Tibial nerve (tissue), 4 donors: ENCODE data around the gene SLC48A1.

Experiments
- EP300 ChIP-seq, 2 donors: sonication (generic); formaldehyde crosslinking; IDR thresholded peaks; one replicate each; pipeline ENCODE4 v1.6.1; 2017; ENCODE audit warnings: antibody characterized with exemption in 2 of 2, mild to moderate bottlenecking in 1 of 2
- TF ChIP-seq, protein P1 (sequence below), 5 experiments: fragments of 200-600 bp in 3 of 5; fragments of 450-650 bp in 2 of 5; sonication (generic) in 3 of 5; IDR thresholded peaks; one replicate each; pipeline ENCODE4 v1.5.1; 2016 to 2019; ENCODE audit warnings: antibody characterized with exemption in 5 of 5, mild to moderate bottlenecking in 3 of 5, moderate library complexity in 2 of 5

- no peak for TF ChIP-seq EP300 (IDR thresholded peaks at IDR 0.05)
- TF ChIP-seq, protein P1, sequence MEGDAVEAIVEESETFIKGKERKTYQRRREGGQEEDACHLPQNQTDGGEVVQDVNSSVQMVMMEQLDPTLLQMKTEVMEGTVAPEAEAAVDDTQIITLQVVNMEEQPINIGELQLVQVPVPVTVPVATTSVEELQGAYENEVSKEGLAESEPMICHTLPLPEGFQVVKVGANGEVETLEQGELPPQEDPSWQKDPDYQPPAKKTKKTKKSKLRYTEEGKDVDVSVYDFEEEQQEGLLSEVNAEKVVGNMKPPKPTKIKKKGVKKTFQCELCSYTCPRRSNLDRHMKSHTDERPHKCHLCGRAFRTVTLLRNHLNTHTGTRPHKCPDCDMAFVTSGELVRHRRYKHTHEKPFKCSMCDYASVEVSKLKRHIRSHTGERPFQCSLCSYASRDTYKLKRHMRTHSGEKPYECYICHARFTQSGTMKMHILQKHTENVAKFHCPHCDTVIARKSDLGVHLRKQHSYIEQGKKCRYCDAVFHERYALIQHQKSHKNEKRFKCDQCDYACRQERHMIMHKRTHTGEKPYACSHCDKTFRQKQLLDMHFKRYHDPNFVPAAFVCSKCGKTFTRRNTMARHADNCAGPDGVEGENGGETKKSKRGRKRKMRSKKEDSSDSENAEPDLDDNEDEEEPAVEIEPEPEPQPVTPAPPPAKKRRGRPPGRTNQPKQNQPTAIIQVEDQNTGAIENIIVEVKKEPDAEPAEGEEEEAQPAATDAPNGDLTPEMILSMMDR (IDR thresholded peaks at IDR 0.05), result no peak
These were observed 18.9 kb upstream of the SLC48A1 start for GRCh38 chr12:47754126-47754525.
